Keratinocyte (primary cell): ENCODE measurements around the gene CAPN7.

Source experiments
- CTCF ChIP-seq, 3 experiments: IDR thresholded peaks in 1 of 3; conservative IDR thresholded peaks in 1 of 3; optimal IDR thresholded peaks in 1 of 3; 2 replicates in 2 of 3; 3 replicates in 1 of 3; pipeline versions ENCODE3 to v1.5.1; 2011; ENCODE audit warnings: low read length in 3 of 3, mild to moderate bottlenecking in 3 of 3, moderate library complexity in 2 of 3, control low read depth in 1 of 3, inconsistent platforms in 1 of 3; ENCODE audit not compliant: insufficient read depth in 2 of 3; ENCODE audit errors: extremely low read depth in 1 of 3
- EZH2 ChIP-seq: IDR thresholded peaks from one replicate; pipeline ENCODE4 v1.6.1; 2012; ENCODE audit warnings: inconsistent platforms, mild to moderate bottlenecking, low read length, moderate library complexity

- no peak for TF ChIP-seq EZH2
- no peak for TF ChIP-seq CTCF (optimal IDR thresholded peaks at IDR 0.05 in 1 of 3, IDR thresholded peaks at IDR 0.05 in 1 of 3, conservative IDR thresholded peaks at IDR 0.05 in 1 of 3; ENCODE audit: extremely low read depth in 1 of 3, insufficient read depth in 2 of 3, low read length in 3 of 3)
These were observed 5.9 kb downstream of the CAPN7 start for GRCh38 chr3:15211937-15212336.
